NCI-H2171 (cell line): ENCODE data around the gene SORL1.
"Not testable (repeated sequence)": the region's sequence is repeated elsewhere in the genome, so short reads cannot be mapped to it uniquely, and the experiment has no call there.

Experiments
- DNase-seq: peaks from one replicate; lab custom pipeline; 2025; lab: John Stamatoyannopoulos, UW

SORL1 gene

GRCh38 chr11:121478895-121479697 lies 27.0 kb downstream of the SORL1 start:
- no peak for DNase-seq

- DNase-seq: no peak
Measured at GRCh38 chr11:121479698-121480238, 27.7 kb downstream of the SORL1 start.

GRCh38 chr11:121481484-121482230 lies 29.5 kb downstream of the SORL1 start:
- DNase-seq: not testable (repeated sequence)

GRCh38 chr11:121482231-121483129 lies 30.4 kb downstream of the SORL1 start:
- no peak for DNase-seq

GRCh38 chr11:121483805-121484480 lies 31.8 kb downstream of the SORL1 start:
- no peak for DNase-seq

- no peak for DNase-seq
Measured at GRCh38 chr11:121485216-121485615, 33.1 kb downstream of the SORL1 start.

GRCh38 chr11:121486054-121486453 lies 33.9 kb downstream of the SORL1 start:
- no peak for DNase-seq

GRCh38 chr11:121487191-121487590 lies 35.1 kb downstream of the SORL1 start:
- no peak for DNase-seq

GRCh38 chr11:121488170-121488569 lies 36.1 kb downstream of the SORL1 start:
- DNase-seq: no peak

GRCh38 chr11:121488641-121489040 lies 36.5 kb downstream of the SORL1 start:
- DNase-seq: no peak

GRCh38 chr11:121489823-121490222 lies 37.7 kb downstream of the SORL1 start:
- no peak for DNase-seq

GRCh38 chr11:121494355-121495099 lies 42.4 kb downstream of the SORL1 start:
- DNase-seq: no peak

- DNase-seq: no peak
Measured at GRCh38 chr11:121497176-121497998, 45.3 kb downstream of the SORL1 start.

GRCh38 chr11:121499405-121499804 lies 47.3 kb downstream of the SORL1 start:
- no peak for DNase-seq

- no peak for DNase-seq
Measured at GRCh38 chr11:121500275-121500674, 48.2 kb downstream of the SORL1 start.

GRCh38 chr11:121500717-121501116 lies 48.6 kb downstream of the SORL1 start:
- no peak for DNase-seq

GRCh38 chr11:121503051-121503450 lies 50.9 kb downstream of the SORL1 start:
- DNase-seq: no peak

GRCh38 chr11:121506237-121506636 lies 54.1 kb downstream of the SORL1 start:
- not testable (repeated sequence) for DNase-seq

- no peak for DNase-seq
Measured at GRCh38 chr11:121508449-121508848, 56.3 kb downstream of the SORL1 start.

GRCh38 chr11:121510438-121510837 lies 58.3 kb downstream of the SORL1 start:
- DNase-seq: no peak
